Fibroblast of pulmonary artery (primary cell): ENCODE data around the gene LETM1.

Experiments used
- DNase-seq: peaks from one replicate; pipeline ENCODE4 v3.0.0-alpha.2; 2010; ENCODE audit warnings: low read depth
- H3K4me3 ChIP-seq: replicated peaks from 2 replicates; pipeline ENCODE4 v1.5.1; 2011; ENCODE audit warnings: low read depth, mild to moderate bottlenecking, control low read depth, low read length, moderate library complexity
- CTCF ChIP-seq: IDR thresholded peaks from 2 replicates; pipeline ENCODE4 v1.5.1; 2011; ENCODE audit warnings: mild to moderate bottlenecking, control low read depth, low read length, inconsistent platforms; ENCODE audit errors: missing control alignments

LETM1 gene

GRCh38 chr4:1869530-1870327 is 13.8 kb upstream of the LETM1 start:
- no peak for DNase-seq
- TF ChIP-seq CTCF, result no peak
- H3K4me3 ChIP-seq, result peak overlapping the region; percentile 65

- TF ChIP-seq CTCF, result no peak
- DNase-seq, result no peak
- no peak overlapping the region for H3K4me3 ChIP-seq
Measured at GRCh38 chr4:1868912-1869311, 13.0 kb upstream of the LETM1 start.

GRCh38 chr4:1868293-1868692 is 12.3 kb upstream of the LETM1 start:
- H3K4me3 ChIP-seq, result no peak overlapping the region
- DNase-seq, result no peak
- no peak for TF ChIP-seq CTCF

- no peak for DNase-seq
- TF ChIP-seq CTCF, result no peak
- H3K4me3 ChIP-seq, result no peak overlapping the region
Measured at GRCh38 chr4:1866189-1866661, 10.3 kb upstream of the LETM1 start.

- DNase-seq, result no peak
- no peak overlapping the region for H3K4me3 ChIP-seq
- no peak for TF ChIP-seq CTCF
Measured at GRCh38 chr4:1864076-1865008, 8.4 kb upstream of the LETM1 start.

- no peak for TF ChIP-seq CTCF
- H3K4me3 ChIP-seq, result no peak overlapping the region
- no peak for DNase-seq
Measured at GRCh38 chr4:1863297-1864033, 7.5 kb upstream of the LETM1 start.
